CD4-positive, alpha-beta memory T cell (primary cell): ENCODE results near the gene MNAT1. TPM values are rescaled to one million over a fixed set of nuclear protein-coding genes. Genes with fewer than 3 reads are reported as not detected.
"Not testable (repeated sequence)": the region's sequence is repeated elsewhere in the genome, so short reads cannot be mapped to it uniquely, and the experiment has no call there.

Experiments used
- CTCF ChIA-PET: fragments of 350-600 bp; sonication (Branson Sonifier 250); formaldehyde crosslinking; loops from one replicate; lab custom pipeline; 2021; ENCODE audit warnings: inconsistent platforms; ENCODE audit not compliant: partially characterized antibody; lab: Charles Lee
- POLR2A ChIA-PET: fragments of 350-600 bp; sonication (Branson Sonifier 250); formaldehyde crosslinking; loops from one replicate; lab custom pipeline; 2021; ENCODE audit not compliant: partially characterized antibody; lab: Charles Lee
- DNase-seq, 5 donors: peaks; one replicate each; pipeline versions ENCODE4 v3.0.0 to v3.0.0-alpha.2; 2020 to 2022; ENCODE audit warnings: mixed read lengths in 1 of 5
- H3K27ac ChIP-seq: one replicate; pipeline ENCODE4 v1.7.0; 2013; ENCODE audit warnings: low read depth, low read length
- H3K27me3 ChIP-seq: 2 replicates; pipeline ENCODE4 v1.7.0; 2013; ENCODE audit warnings: mild to moderate bottlenecking, low read length, moderate library complexity; ENCODE audit not compliant: insufficient read depth
- H3K36me3 ChIP-seq: 2 replicates; pipeline ENCODE4 v1.7.0; 2013; ENCODE audit warnings: mild to moderate bottlenecking, low read length, moderate library complexity; ENCODE audit not compliant: insufficient read depth
- H3K4me1 ChIP-seq: 2 replicates; pipeline ENCODE4 v1.7.0; 2013; ENCODE audit warnings: mild to moderate bottlenecking, low read length, moderate library complexity; ENCODE audit not compliant: insufficient read depth
- H3K4me3 ChIP-seq, 2 donors: one replicate each; pipeline ENCODE4 v1.7.0; 2013; ENCODE audit warnings: low read length in 2 of 2, mild to moderate bottlenecking in 1 of 2
- H3K9me3 ChIP-seq, 2 donors: one replicate each; pipeline ENCODE4 v1.7.0; 2013; ENCODE audit warnings: low read length in 2 of 2, control low read depth in 1 of 2; ENCODE audit not compliant: control insufficient read depth in 1 of 2
- H3K27ac Mint-ChIP-seq, 7 donors: one replicate each; pipeline ENCODE4 v1.8.0; 2020 to 2021; ENCODE audit warnings: mixed read lengths in 7 of 7, mild to moderate bottlenecking in 6 of 7, inconsistent platforms in 3 of 7, moderate library complexity in 3 of 7
- H3K27me3 Mint-ChIP-seq, 2 donors: one replicate each; pipeline ENCODE4 v1.8.0; 2020 to 2021; ENCODE audit warnings: mixed read lengths in 2 of 2
- H3K36me3 Mint-ChIP-seq, 2 donors: one replicate each; pipeline ENCODE4 v1.8.0; 2020 to 2021; ENCODE audit warnings: mixed read lengths in 2 of 2, inconsistent platforms in 1 of 2, mild to moderate bottlenecking in 1 of 2
- H3K4me1 Mint-ChIP-seq, 4 donors: one replicate each; pipeline ENCODE4 v1.8.0; 2020 to 2021; ENCODE audit warnings: mixed read lengths in 4 of 4, mild to moderate bottlenecking in 1 of 4
- H3K4me3 Mint-ChIP-seq, 8 donors: one replicate each; pipeline ENCODE4 v1.8.0; 2020 to 2021; ENCODE audit warnings: mixed read lengths in 8 of 8, mild to moderate bottlenecking in 7 of 8, moderate library complexity in 6 of 8, inconsistent platforms in 3 of 8
- H3K9me3 Mint-ChIP-seq, 8 donors: one replicate each; pipeline ENCODE4 v1.8.0; 2020 to 2021; ENCODE audit warnings: mixed read lengths in 8 of 8, mild to moderate bottlenecking in 5 of 8, inconsistent platforms in 3 of 8, moderate library complexity in 1 of 8
- intact Hi-C: fragments of 100-400 bp; cut with micrococcal nuclease; formaldehyde crosslinking; loops from one replicate; pipeline ENCODE4 v1.15.1; 2023
- polyA plus RNA-seq, 2 donors: library from polyadenylated mRNA; unstranded; fragments of 300-500 nt; fragmentation: Illumina TruSeq; gene quantifications; one replicate each; pipeline ENCODE4 v1.2.3, GENCODE V29; 2021
- total RNA-seq, 2 experiments: library from RNA; stranded (reverse); gene quantifications; one replicate each; pipeline ENCODE4 v1.2.3, GENCODE V29; 2021

MNAT1 gene
- total and polyA plus RNA-seq, 4 experiments from 2014 or later = 12.6 to 28.7 (median 16.0) TPM

- H3K4me1 Mint-ChIP-seq = peaks cover 6 to 17% (median 12%) of the 10 kb centered on the region in 4 donors
- H3K4me3 Mint-ChIP-seq, H3K27ac Mint-ChIP-seq, H3K9me3 ChIP-seq, H3K27ac ChIP-seq, H3K27me3 ChIP-seq, intact Hi-C loops, H3K4me3 ChIP-seq, POLR2A ChIA-PET, H3K36me3 ChIP-seq, H3K36me3 Mint-ChIP-seq, DNase-seq, H3K4me1 ChIP-seq, CTCF ChIA-PET, H3K9me3 Mint-ChIP-seq, H3K27me3 Mint-ChIP-seq: not testable (repeated sequence)
These were observed 46.0 kb downstream of the MNAT1 start for GRCh38 chr14:60780558-60780957.

DNA sequence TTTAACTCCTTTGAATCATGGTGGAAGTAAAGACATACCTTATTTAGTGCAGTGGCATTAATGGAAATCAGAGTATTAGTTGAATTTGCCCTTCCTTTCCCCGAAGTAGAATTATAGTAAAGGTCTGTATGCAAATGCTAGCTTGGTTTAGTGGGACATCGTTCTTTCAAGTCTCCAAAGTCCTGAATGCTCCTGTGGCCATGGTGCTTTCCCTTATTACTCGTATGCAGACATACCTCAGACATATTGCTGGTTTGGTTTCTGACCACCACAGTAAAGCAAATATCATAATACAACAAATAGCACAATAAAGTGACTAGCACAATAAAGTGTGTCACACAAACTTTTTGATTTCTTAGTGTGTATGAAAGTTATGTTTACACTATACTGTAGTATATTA, 52.3 kb downstream of the MNAT1 start:
- no peaks in the 10 kb centered on the region for H3K27me3 Mint-ChIP-seq

GRCh38 chr14:60789656-60790055, 55.1 kb downstream of the MNAT1 start:
- Histone ChIP-seq H3K27ac (no peak overlapping the region), H3K4me1 (no peaks in the 10 kb centered on the region), H3K4me3 (no peak overlapping the region), H3K9me3 (no peaks in the 10 kb centered on the region), H3K36me3 (no peaks in the 10 kb centered on the region), H3K27me3 (no peaks in the 10 kb centered on the region)
- no peak overlapping the region for H3K4me3 Mint-ChIP-seq
- H3K4me1 Mint-ChIP-seq = peaks cover 0 to 5% (median 1%) of the 10 kb centered on the region in 4 donors
- ChIA-PET POLR2A (no interaction called here), CTCF (no interaction called here)
- H3K27ac Mint-ChIP-seq = no peak overlapping the region
- intact Hi-C loops = no loop called here
- peaks cover 0 to 4% (median 0%) of the 10 kb centered on the region in 8 donors for H3K9me3 Mint-ChIP-seq
- DNase-seq = no peak
- H3K36me3 Mint-ChIP-seq = peaks cover 15 to 18% of the 10 kb centered on the region in 2 donors
- H3K27me3 Mint-ChIP-seq = no peaks in the 10 kb centered on the region

More for the DNA sequence above, 52.3 kb downstream of the MNAT1 start:
- Histone ChIP-seq H3K9me3 (no peaks in the 10 kb centered on the region), H3K27ac (no peak overlapping the region), H3K4me1 (no peaks in the 10 kb centered on the region), H3K36me3 (no peaks in the 10 kb centered on the region), H3K4me3 (no peak overlapping the region), H3K27me3 (no peaks in the 10 kb centered on the region)
- ChIA-PET CTCF (no interaction called here), POLR2A (no interaction called here)
- H3K4me1 Mint-ChIP-seq = peaks cover 1 to 8% (median 4%) of the 10 kb centered on the region in 4 donors
- H3K27ac Mint-ChIP-seq = no peak overlapping the region
- peaks cover 14% of the 10 kb centered on the region in 2 donors for H3K36me3 Mint-ChIP-seq
- intact Hi-C loops = no loop called here
- no peak for DNase-seq
- peaks cover 0 to 2% (median 0%) of the 10 kb centered on the region in 8 donors for H3K9me3 Mint-ChIP-seq
- no peak overlapping the region for H3K4me3 Mint-ChIP-seq

- no peak overlapping the region for H3K4me3 Mint-ChIP-seq
- no peaks in the 10 kb centered on the region for H3K9me3 ChIP-seq
- no peak overlapping the region for H3K27ac Mint-ChIP-seq
- no peaks in the 10 kb centered on the region for H3K36me3 ChIP-seq
- H3K27me3 Mint-ChIP-seq = no peaks in the 10 kb centered on the region
- no peak for DNase-seq
- H3K27ac ChIP-seq = no peak overlapping the region
- no peak overlapping the region for H3K4me3 ChIP-seq
- ChIA-PET CTCF (no interaction called here), POLR2A (no interaction called here)
- intact Hi-C loops = no loop called here
- H3K9me3 Mint-ChIP-seq = peaks cover 0 to 4% (median 0%) of the 10 kb centered on the region in 8 donors
- peaks cover 22 to 24% of the 10 kb centered on the region in 2 donors for H3K36me3 Mint-ChIP-seq
- H3K4me1 ChIP-seq = no peaks in the 10 kb centered on the region
- no peaks in the 10 kb centered on the region for H3K27me3 ChIP-seq
- H3K4me1 Mint-ChIP-seq = peaks cover 0 to 5% (median 1%) of the 10 kb centered on the region in 4 donors
These were observed 56.3 kb downstream of the MNAT1 start for GRCh38 chr14:60790850-60791249.

DNA sequence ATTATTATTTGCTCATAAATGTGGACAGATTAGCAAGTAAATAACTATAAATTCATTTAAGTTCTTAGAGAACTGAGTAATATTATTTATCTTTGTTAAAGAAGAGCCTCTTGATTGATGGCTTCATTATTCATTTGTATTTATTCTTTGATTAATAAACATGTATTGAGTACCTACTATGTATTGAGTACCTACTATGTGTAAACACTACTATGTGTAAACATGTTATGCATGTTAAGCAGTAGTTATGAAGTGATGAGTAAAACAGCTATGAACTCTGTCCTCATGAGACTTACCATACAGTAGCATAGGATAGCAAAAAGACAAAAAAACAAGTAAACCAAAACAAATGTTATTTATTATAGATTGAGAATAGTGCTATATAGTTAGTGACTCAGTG, 61.9 kb downstream of the MNAT1 start:
- H3K4me1 ChIP-seq = no peaks in the 10 kb centered on the region
- H3K27me3 Mint-ChIP-seq = no peaks in the 10 kb centered on the region
- no peaks in the 10 kb centered on the region for H3K4me1 Mint-ChIP-seq
- H3K36me3 Mint-ChIP-seq = peaks cover 35 to 43% of the 10 kb centered on the region in 2 donors
- H3K27ac Mint-ChIP-seq = no peak overlapping the region
- no peak overlapping the region for H3K4me3 ChIP-seq
- no peaks in the 10 kb centered on the region for H3K9me3 ChIP-seq
- no peak overlapping the region for H3K4me3 Mint-ChIP-seq
- no peaks in the 10 kb centered on the region for H3K36me3 ChIP-seq
- intact Hi-C loops = no loop called here
- no peak overlapping the region for H3K27ac ChIP-seq
- peaks cover 0 to 4% (median 0%) of the 10 kb centered on the region in 8 donors for H3K9me3 Mint-ChIP-seq
- POLR2A ChIA-PET = no interaction called here
- CTCF ChIA-PET = no interaction called here
- H3K27me3 ChIP-seq = no peaks in the 10 kb centered on the region
- DNase-seq = no peak

DNA sequence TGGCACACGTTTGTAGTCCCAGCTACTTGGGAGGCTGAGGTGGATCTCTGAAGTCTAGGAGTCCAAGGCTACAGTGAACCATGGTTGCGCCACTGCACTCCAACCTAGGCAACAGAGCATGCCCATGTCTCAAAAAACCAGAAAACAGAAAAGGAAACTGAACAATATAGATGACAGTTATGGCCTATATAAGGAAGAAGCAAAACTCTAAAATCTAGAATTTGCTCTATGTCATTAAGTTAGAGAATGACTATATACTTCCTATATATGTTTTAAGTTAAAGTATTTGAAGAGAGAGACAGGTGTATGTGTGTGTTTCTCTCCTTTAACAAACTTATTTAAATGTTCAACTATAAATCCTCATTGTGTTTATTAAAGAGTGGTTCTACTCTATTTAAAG, 65.8 kb downstream of the MNAT1 start:
- Histone ChIP-seq H3K4me1 (no peaks in the 10 kb centered on the region), H3K27ac (no peak overlapping the region), H3K4me3 (no peak overlapping the region), H3K36me3 (no peaks in the 10 kb centered on the region), H3K9me3 (no peaks in the 10 kb centered on the region), H3K27me3 (no peaks in the 10 kb centered on the region)
- intact Hi-C loops = no loop called here
- Mint-ChIP-seq H3K9me3 (peaks cover 0 to 2% (median 0%) of the 10 kb centered on the region in 8 donors), H3K4me3 (no peak overlapping the region), H3K36me3 (peaks cover 30 to 44% of the 10 kb centered on the region in 2 donors), H3K4me1 (no peaks in the 10 kb centered on the region), H3K27me3 (no peaks in the 10 kb centered on the region), H3K27ac (no peak overlapping the region)
- ChIA-PET CTCF (no interaction called here), POLR2A (no interaction called here)
- no peak for DNase-seq

- DNase-seq = no peak
- Mint-ChIP-seq H3K9me3 (peaks cover 0 to 2% (median 0%) of the 10 kb centered on the region in 8 donors), H3K4me3 (no peak overlapping the region), H3K4me1 (no peaks in the 10 kb centered on the region), H3K27me3 (no peaks in the 10 kb centered on the region), H3K27ac (no peak overlapping the region), H3K36me3 (peaks cover 19 to 27% of the 10 kb centered on the region in 2 donors)
- POLR2A ChIA-PET = no interaction called here
- Histone ChIP-seq H3K9me3 (no peaks in the 10 kb centered on the region), H3K36me3 (no peaks in the 10 kb centered on the region), H3K4me1 (no peaks in the 10 kb centered on the region), H3K4me3 (no peak overlapping the region), H3K27ac (no peak overlapping the region), H3K27me3 (no peaks in the 10 kb centered on the region)
- CTCF ChIA-PET = no interaction called here
- intact Hi-C loops = no loop called here
These were observed 69.3 kb downstream of the MNAT1 start for GRCh38 chr14:60803871-60804270.
